Subcutaneous preadipocyte (primary cell): ENCODE measurements around the gene EIF2S2. TPM values are rescaled to one million over a fixed set of nuclear protein-coding genes. Genes with fewer than 3 reads are reported as not detected.

Experiments used
- small RNA-seq: library from RNA; depleted of rRNA; stranded (forward); fragments of <200 nt; gene quantifications from one replicate; pipeline ENCODE3, GENCODE V24; 2012
- total RNA-seq: library from RNA; depleted of rRNA; stranded (reverse); fragments of >200 nt; gene quantifications from 2 replicates; pipeline ENCODE4 v1.2.3, GENCODE V29; 2012

The EIF2S2 gene
- 80.0 and 80.5 TPM in 2 replicates for total RNA-seq

GRCh38 chr20:34111702-34112599 lies at the start of gene EIF2S2:
Gene EIF2S2 (minus strand): TSS chr20:34112243. CDS start chr20:34112110, 133 bp downstream.

Small RNA genes within 50 kb of the gene (small RNA-seq; reads per million reads assigned to genes)
- not detected for gene MIR4755

Other genes with a start within 250 kb of the EIF2S2 start
- gene RALY, start 118.3 kb downstream of the EIF2S2 start, total RNA-seq = 65.4 and 65.7 TPM in 2 replicates
- gene ASIP, start 129.2 kb upstream of the EIF2S2 start, total RNA-seq = not detected in 2 replicates
- gene AHCY, start 191.1 kb upstream of the EIF2S2 start, total RNA-seq = 111 and 122 TPM in 2 replicates